Keratinocyte (primary cell): Measurements from ENCODE around the gene DPH7. TPM values are rescaled to one million over a fixed set of nuclear protein-coding genes. Genes with fewer than 3 reads are reported as not detected.

Experiments
- DNase-seq: peaks from one replicate; pipeline ENCODE4 v3.0.0-alpha.2; 2011; ENCODE audit warnings: low read depth, missing footprints, low spot score
- FAIRE-seq: peaks from 2 replicates; lab custom pipeline; 2011; peaks lifted over from hg19 to GRCh38; lab: Jason Lieb, UNC
- H2AFZ ChIP-seq: 2 replicates; pipeline ENCODE4 v1.6.0; 2012; ENCODE audit warnings: low read length, control low read depth, inconsistent platforms; ENCODE audit not compliant: control insufficient read depth
- H3K27ac ChIP-seq: 2 replicates; pipeline ENCODE4 v1.5.1; 2011; ENCODE audit warnings: low read length; ENCODE audit not compliant: control insufficient read depth, insufficient read depth
- H3K27me3 ChIP-seq: 3 replicates; pipeline ENCODE4 v1.6.0; 2011; ENCODE audit warnings: low read length; ENCODE audit not compliant: control insufficient read depth, insufficient read depth; ENCODE audit errors: extremely low read depth
- H3K36me3 ChIP-seq, 2 experiments: 2 replicates in 1 of 2; 3 replicates in 1 of 2; pipeline ENCODE4 v1.5.1; 2011; ENCODE audit warnings: low read length in 2 of 2, mild to moderate bottlenecking in 1 of 2; ENCODE audit not compliant: control insufficient read depth in 2 of 2, insufficient read depth in 2 of 2; ENCODE audit errors: extremely low read depth in 1 of 2
- H3K4me1 ChIP-seq: 3 replicates; pipeline ENCODE4 v1.5.1; 2011; ENCODE audit warnings: low read length; ENCODE audit not compliant: control insufficient read depth, insufficient read depth; ENCODE audit errors: extremely low read depth
- H3K4me2 ChIP-seq: 3 replicates; pipeline ENCODE4 v1.6.0; 2011; ENCODE audit warnings: low read depth, low read length; ENCODE audit not compliant: control insufficient read depth, insufficient read depth; ENCODE audit errors: extremely low read depth
- H3K4me3 ChIP-seq, 3 experiments: fragments of 200-600 bp in 1 of 3; sonication (generic) in 1 of 3; 2 replicates in 2 of 3; 3 replicates in 1 of 3; pipeline ENCODE4 v1.5.1; 2011 to 2016; ENCODE audit warnings: low read length in 3 of 3, mild to moderate bottlenecking in 3 of 3, control low read depth in 2 of 3, inconsistent platforms in 1 of 3, low read depth in 1 of 3, mixed read lengths in 1 of 3, mixed run types in 1 of 3, moderate library complexity in 1 of 3; ENCODE audit not compliant: control insufficient read depth in 2 of 3, insufficient read depth in 2 of 3; ENCODE audit errors: extremely low read depth in 1 of 3
- H3K79me2 ChIP-seq: 2 replicates; pipeline ENCODE4 v1.6.0; 2012; ENCODE audit warnings: low read length; ENCODE audit not compliant: control insufficient read depth, insufficient read depth
- H3K9ac ChIP-seq: 3 replicates; pipeline ENCODE4 v1.6.0; 2011; ENCODE audit warnings: low read length; ENCODE audit not compliant: control insufficient read depth, insufficient read depth; ENCODE audit errors: extremely low read depth
- H3K9me1 ChIP-seq: 3 replicates; pipeline ENCODE4 v1.6.0; 2011; ENCODE audit warnings: low read length; ENCODE audit not compliant: control insufficient read depth, insufficient read depth; ENCODE audit errors: extremely low read depth
- H3K9me3 ChIP-seq: 2 replicates; pipeline ENCODE4 v1.5.1; 2012; ENCODE audit warnings: low read depth, low read length; ENCODE audit not compliant: control insufficient read depth
- H4K20me1 ChIP-seq: 3 replicates; pipeline ENCODE4 v1.6.0; 2011; ENCODE audit warnings: low read length; ENCODE audit not compliant: control insufficient read depth, insufficient read depth; ENCODE audit errors: extremely low read depth
- EZH2 ChIP-seq: IDR thresholded peaks from one replicate; pipeline ENCODE4 v1.6.1; 2012; ENCODE audit warnings: inconsistent platforms, mild to moderate bottlenecking, low read length, moderate library complexity
- dilution Hi-C: fragments of 300-500 bp; cut with MboI; formaldehyde crosslinking; loops from one replicate; pipeline ENCODE4 v1.7.0; 2020; ENCODE audit warnings: low sequenced_read_pairs; ENCODE audit not compliant: extremely low pct_ligation_motif_present
- polyA plus RNA-seq, 5 experiments: library from polyadenylated mRNA; depleted of rRNA in 3 of 5; stranded (reverse) in 3 of 5; stranded (forward) in 1 of 5; unstranded in 1 of 5; fragments of >200 nt; gene quantifications; 1 replicate in 1 of 5; 2 replicates in 3 of 5; 3 replicates in 1 of 5; pipeline versions ENCODE4 v1.2.1 to v1.2.3, GENCODE V29; 2011 to 2012; ENCODE audit warnings: missing spikeins in 2 of 5, low read depth in 1 of 5, low replicate concordance in 1 of 5
- TF ChIP-seq, protein P1 (sequence below), 3 experiments: IDR thresholded peaks in 1 of 3; conservative IDR thresholded peaks in 1 of 3; optimal IDR thresholded peaks in 1 of 3; 2 replicates in 2 of 3; 3 replicates in 1 of 3; pipeline versions ENCODE3 to v1.5.1; 2011; ENCODE audit warnings: low read length in 3 of 3, mild to moderate bottlenecking in 3 of 3, moderate library complexity in 2 of 3, control low read depth in 1 of 3, inconsistent platforms in 1 of 3; ENCODE audit not compliant: insufficient read depth in 2 of 3; ENCODE audit errors: extremely low read depth in 1 of 3

DPH7 gene
- polyA plus RNA-seq, 1 donor (not counting 4 experiments of a cell fraction or from before 2014, with no cell fraction given) = 25.3 TPM

GRCh38 chr9:137581361-137582285 lies 2.9 kb upstream of the DPH7 start:
- no peak overlapping the region for H3K4me3 ChIP-seq
- peaks cover 6% of the 10 kb centered on the region for H4K20me1 ChIP-seq
- H3K4me1 ChIP-seq = peaks cover 16% of the 10 kb centered on the region
- no peak for FAIRE-seq
- no peaks in the 10 kb centered on the region for H3K27me3 ChIP-seq
- dilution Hi-C loops = no loop called here
- no peak overlapping the region for H3K9ac ChIP-seq
- no peaks in the 10 kb centered on the region for H3K9me1 ChIP-seq
- no peak overlapping the region for H3K27ac ChIP-seq
- H3K79me2 ChIP-seq = peaks cover 42% of the 10 kb centered on the region
- H3K4me2 ChIP-seq = no peak overlapping the region
- no peaks in the 10 kb centered on the region for H3K9me3 ChIP-seq
- H3K36me3 ChIP-seq = peaks cover 33 to 44% of the 10 kb centered on the region in 2 experiments
- H2AFZ ChIP-seq = no peak overlapping the region
- no peak for DNase-seq
- TF ChIP-seq, protein P1, sequence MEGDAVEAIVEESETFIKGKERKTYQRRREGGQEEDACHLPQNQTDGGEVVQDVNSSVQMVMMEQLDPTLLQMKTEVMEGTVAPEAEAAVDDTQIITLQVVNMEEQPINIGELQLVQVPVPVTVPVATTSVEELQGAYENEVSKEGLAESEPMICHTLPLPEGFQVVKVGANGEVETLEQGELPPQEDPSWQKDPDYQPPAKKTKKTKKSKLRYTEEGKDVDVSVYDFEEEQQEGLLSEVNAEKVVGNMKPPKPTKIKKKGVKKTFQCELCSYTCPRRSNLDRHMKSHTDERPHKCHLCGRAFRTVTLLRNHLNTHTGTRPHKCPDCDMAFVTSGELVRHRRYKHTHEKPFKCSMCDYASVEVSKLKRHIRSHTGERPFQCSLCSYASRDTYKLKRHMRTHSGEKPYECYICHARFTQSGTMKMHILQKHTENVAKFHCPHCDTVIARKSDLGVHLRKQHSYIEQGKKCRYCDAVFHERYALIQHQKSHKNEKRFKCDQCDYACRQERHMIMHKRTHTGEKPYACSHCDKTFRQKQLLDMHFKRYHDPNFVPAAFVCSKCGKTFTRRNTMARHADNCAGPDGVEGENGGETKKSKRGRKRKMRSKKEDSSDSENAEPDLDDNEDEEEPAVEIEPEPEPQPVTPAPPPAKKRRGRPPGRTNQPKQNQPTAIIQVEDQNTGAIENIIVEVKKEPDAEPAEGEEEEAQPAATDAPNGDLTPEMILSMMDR (optimal IDR thresholded peaks at IDR 0.05 in 1 of 3, IDR thresholded peaks at IDR 0.05 in 1 of 3, conservative IDR thresholded peaks at IDR 0.05 in 1 of 3; ENCODE audit: extremely low read depth in 1 of 3, insufficient read depth in 2 of 3, low read length in 3 of 3) = no peak
- no peak for TF ChIP-seq EZH2

DNA sequence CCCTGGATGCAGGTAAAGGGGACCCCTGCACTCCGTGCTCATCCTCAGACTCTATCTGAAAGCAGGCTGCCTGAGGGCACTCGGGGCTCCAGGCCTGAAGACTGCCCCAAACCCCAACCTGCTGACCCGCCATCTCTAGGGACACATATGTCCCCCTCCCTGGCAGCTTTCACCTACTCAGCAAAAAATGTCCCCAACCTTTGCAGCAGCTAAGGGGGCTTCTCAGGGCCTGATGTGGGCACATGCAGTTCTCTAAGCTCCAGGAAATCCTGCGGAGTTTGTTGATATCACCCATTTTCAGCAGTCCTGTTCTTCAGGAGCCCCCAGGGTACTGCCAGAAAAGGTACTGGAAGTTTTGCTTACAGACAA lies 2.2 kb upstream of the DPH7 start:
- DNase-seq (no peak), FAIRE-seq (no peak)
- no peak overlapping the region for H3K27ac ChIP-seq
- H3K27me3 ChIP-seq = no peaks in the 10 kb centered on the region
- H2AFZ ChIP-seq = no peak overlapping the region
- no peak overlapping the region for H3K4me3 ChIP-seq
- no peak overlapping the region for H3K4me2 ChIP-seq
- peaks cover 6% of the 10 kb centered on the region for H4K20me1 ChIP-seq
- H3K36me3 ChIP-seq = peaks cover 31 to 43% of the 10 kb centered on the region in 2 experiments
- dilution Hi-C loops = no loop called here
- peaks cover 46% of the 10 kb centered on the region for H3K79me2 ChIP-seq
- H3K9me3 ChIP-seq = no peaks in the 10 kb centered on the region
- no peak overlapping the region for H3K9ac ChIP-seq
- H3K4me1 ChIP-seq = peaks cover 22% of the 10 kb centered on the region
- TF ChIP-seq EZH2 = no peak
- TF ChIP-seq, protein P1 (optimal IDR thresholded peaks at IDR 0.05 in 1 of 3, IDR thresholded peaks at IDR 0.05 in 1 of 3, conservative IDR thresholded peaks at IDR 0.05 in 1 of 3; ENCODE audit: extremely low read depth in 1 of 3, insufficient read depth in 2 of 3, low read length in 3 of 3) = no peak
- no peaks in the 10 kb centered on the region for H3K9me1 ChIP-seq
